Left ventricle myocardium superior (tissue), 1 donor: ENCODE results near the gene NEURL2. TPM values are rescaled to one million over a fixed set of nuclear protein-coding genes. Genes with fewer than 3 reads are reported as not detected.
"Not testable (repeated sequence)": the region's sequence is repeated elsewhere in the genome, so short reads cannot be mapped to it uniquely, and the experiment has no call there.

ENCODE experiments used
- ATAC-seq: fragments of 200-7000 bp; cut with Tn5 transposase; one replicate; pipeline ENCODE4 v1.9.1; 2020; ENCODE audit warnings: mild to moderate bottlenecking, moderate library complexity
- DNase-seq: peaks from one replicate; pipeline ENCODE4 v3.0.0-alpha.2; 2020
- intact Hi-C: fragments of 100-400 bp; cut with micrococcal nuclease; formaldehyde crosslinking; loops from one replicate; pipeline ENCODE4 v1.11.0; 2022
- long read RNA-seq: library from polyadenylated mRNA; unstranded; transcript quantifications from one replicate; pipeline ENCODE4 v2.0.0, GENCODE V29; 2021
- total RNA-seq: library from RNA; stranded (reverse); fragmentation: NEBNext Ultra II Directional; extraction: Animal tissue kit (Norgen Biotek cat#: 25700); gene quantifications from one replicate; pipeline ENCODE4 v1.2.1, GENCODE V29; 2021
- donor health status: DM: no; HTN: yes; CAD: no; lungs with severe emphysema.

Gene NEURL2, protein sequence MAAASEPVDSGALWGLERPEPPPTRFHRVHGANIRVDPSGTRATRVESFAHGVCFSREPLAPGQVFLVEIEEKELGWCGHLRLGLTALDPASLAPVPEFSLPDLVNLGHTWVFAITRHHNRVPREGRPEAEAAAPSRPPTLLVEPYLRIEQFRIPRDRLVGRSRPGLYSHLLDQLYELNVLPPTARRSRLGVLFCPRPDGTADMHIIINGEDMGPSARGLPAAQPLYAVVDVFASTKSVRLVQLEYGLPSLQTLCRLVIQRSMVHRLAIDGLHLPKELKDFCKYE
- total RNA-seq = 5.8 TPM
- long read RNA-seq, transcript NEURL2-201 (2 exons, 1,278 nt) = major isoform, 18 of 23 reads
- long read RNA-seq, partial matches to known transcripts = 0 of 23 reads
- long read RNA-seq, other reads (novel, unspliced or antisense) = 5 of 23 reads

DNA sequence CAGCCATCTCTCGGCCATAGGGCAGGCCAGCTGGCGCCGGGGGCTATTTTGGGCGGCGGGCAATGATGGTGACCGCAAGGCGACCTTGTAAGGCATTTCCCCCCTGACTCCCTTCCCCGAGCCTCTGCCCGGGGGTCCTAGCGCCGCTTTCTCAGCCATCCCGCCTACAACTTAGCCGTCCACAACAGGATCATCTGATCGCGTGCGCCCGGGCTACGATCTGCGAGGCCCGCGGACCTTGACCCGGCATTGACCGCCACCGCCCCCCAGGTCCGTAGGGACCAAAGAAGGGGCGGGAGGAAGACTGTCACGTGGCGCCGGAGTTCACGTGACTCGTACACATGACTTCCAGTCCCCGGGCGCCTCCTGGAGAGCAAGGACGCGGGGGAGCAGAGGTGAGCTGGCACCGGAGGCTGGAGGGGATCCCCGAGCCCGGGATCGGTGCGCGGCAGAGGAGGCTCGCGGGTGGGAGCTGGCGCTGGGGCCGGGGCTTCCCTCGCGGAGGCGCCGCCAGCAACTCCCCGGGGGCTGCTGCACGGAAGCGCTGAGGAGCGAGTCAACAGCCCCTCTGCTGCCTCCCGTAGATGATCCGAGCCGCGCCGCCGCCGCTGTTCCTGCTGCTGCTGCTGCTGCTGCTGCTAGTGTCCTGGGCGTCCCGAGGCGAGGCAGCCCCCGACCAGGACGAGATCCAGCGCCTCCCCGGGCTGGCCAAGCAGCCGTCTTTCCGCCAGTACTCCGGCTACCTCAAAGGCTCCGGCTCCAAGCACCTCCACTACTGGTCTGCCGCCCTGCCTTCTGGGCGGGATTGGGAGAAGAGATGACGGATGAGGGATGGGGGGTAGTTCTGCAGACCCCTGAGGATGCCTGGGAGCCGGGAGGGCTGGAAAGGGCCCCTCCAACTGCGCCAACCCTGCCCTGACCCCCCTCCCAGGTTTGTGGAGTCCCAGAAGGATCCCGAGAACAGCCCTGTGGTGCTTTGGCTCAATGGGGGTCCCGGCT, at the start of gene NEURL2, which contains the start of gene CTSA:
Gene NEURL2 (minus strand): TSS at position 224 of the 999 bp plus-strand sequence. CDS start 217 bp downstream, at position 7.
Gene CTSA (plus strand): TSS at position 351 of the 999 bp plus-strand sequence. CDS start 234 bp downstream, at position 585.
- intact Hi-C loops = no loop called here
- DNase-seq (peak; percentile 98), ATAC-seq (peak; percentile 88)

DNA sequence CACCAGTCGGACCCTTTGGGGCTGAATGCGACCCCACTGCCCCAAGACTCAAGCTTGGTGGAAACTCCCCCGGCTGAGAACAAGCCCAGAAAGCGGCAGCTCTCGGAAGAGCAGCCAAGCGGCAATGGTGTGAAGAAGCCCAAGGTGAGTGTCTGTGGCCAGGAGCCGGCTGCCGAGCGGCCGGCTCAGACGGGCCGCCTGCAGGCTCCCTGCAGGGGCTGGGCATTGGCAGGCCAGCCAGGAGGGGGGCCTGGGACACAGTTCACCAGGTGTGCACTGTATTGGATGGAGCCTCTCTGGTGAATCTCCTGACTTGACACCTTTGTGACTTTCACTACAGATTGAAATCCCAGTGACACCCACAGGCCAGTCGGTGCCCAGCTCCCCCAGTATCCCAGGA, 49.5 kb upstream of the NEURL2 start:
- no peak for ATAC-seq
- DNase-seq = peak; percentile 14
- intact Hi-C loops = no loop called here

DNA sequence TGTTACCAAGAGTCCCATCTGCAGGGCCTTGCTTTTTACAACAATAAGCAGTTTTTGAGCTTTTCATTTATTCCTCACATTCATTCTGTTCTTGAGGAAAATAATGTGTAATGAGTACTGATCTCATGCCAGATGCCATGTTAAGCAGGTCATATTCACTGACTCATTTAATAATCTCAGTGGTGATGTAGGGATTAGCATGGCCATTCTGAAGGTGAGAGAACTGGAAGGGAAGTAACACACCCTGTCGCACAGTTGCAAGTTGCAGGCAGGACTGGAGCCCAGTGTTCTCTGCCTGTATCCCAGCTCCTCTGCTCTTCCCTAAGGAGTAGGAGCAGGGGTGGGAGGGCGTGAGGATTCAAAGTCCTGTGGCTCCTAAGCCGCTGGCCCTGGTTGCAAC, 49.0 kb upstream of the NEURL2 start:
- intact Hi-C loops = no loop called here
- DNase-seq (no peak), ATAC-seq (no peak)

- ATAC-seq (no peak), DNase-seq (peak; percentile 20)
- intact Hi-C loops = no loop called here
These were observed 47.9 kb upstream of the NEURL2 start for GRCh38 chr20:45938727-45939438.

- DNase-seq (no peak), ATAC-seq (no peak)
- intact Hi-C loops = no loop called here
These were observed 46.8 kb upstream of the NEURL2 start for GRCh38 chr20:45937765-45938164.

GRCh38 chr20:45935416-45936046, 44.5 kb upstream of the NEURL2 start:
- ATAC-seq (peak; percentile 18), DNase-seq (no peak)
- intact Hi-C loops = no loop called here

DNA sequence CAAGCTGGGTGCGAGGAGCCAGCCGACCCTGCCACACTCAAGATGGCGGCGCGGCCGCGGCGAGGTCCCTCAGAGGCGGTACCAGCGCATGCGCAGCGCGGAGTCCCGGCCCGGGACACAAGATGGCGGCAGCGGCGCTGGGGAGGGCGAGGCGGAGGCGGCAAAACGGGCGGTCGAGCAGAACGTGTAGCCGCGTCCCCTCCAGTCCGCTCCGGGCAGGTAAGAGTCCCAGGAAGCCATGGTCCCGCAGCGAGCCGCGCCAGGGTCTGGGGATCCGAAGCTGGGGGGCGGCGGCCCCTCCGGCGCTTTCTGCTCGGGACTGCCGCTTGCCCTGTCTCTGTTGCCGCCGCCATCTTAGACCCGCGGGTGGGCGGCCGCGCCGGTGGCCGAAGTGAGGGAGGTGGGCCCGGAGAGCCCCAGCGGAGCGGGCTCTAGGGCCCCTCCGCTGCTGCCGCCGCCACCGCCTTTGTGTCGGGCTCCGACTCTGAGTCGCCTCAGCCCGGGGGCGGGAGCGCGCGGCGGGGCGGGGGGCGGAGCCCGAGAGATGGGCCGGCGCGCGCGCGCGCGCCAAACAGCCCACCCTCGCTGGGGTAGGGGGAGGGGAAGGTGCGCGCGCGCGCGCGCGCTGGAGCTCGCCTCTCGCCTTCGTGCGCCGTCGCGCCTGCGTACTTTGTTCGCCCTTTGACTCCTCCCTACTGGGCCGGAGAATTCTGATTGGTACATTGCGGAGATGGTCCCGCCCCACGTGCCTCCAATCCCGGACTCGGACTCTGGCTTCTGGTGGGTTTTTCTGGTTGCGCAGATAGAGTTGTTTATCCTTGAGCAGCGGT, 43.8 kb upstream of the NEURL2 start, which contains the start of gene PCIF1:
Gene PCIF1 (plus strand): TSS at position 98 of the 830 bp plus-strand sequence. CDS start 4,317 bp downstream, outside the sequence.
- ATAC-seq = peak; percentile 89
- DNase-seq = peak; percentile 99
- intact Hi-C loops = no loop called here

GRCh38 chr20:45934046-45934585, 43.1 kb upstream of the NEURL2 start:
- ATAC-seq = peak; percentile 47
- DNase-seq = peak; percentile 83
- intact Hi-C loops = no loop called here

GRCh38 chr20:45933266-45934045, 42.4 kb upstream of the NEURL2 start:
- DNase-seq = peak; percentile 77
- intact Hi-C loops = no loop called here
- peak; percentile 49 for ATAC-seq

GRCh38 chr20:45931680-45932079, 40.7 kb upstream of the NEURL2 start:
- ATAC-seq, intact Hi-C loops, DNase-seq: not testable (repeated sequence)

GRCh38 chr20:45927071-45927878, 36.3 kb upstream of the NEURL2 start:
- intact Hi-C loops = no loop called here
- no peak for ATAC-seq
- peak; percentile 24 for DNase-seq

GRCh38 chr20:45926731-45927070, 35.7 kb upstream of the NEURL2 start:
- DNase-seq = peak; percentile 18
- ATAC-seq = no peak
- intact Hi-C loops = no loop called here

DNA sequence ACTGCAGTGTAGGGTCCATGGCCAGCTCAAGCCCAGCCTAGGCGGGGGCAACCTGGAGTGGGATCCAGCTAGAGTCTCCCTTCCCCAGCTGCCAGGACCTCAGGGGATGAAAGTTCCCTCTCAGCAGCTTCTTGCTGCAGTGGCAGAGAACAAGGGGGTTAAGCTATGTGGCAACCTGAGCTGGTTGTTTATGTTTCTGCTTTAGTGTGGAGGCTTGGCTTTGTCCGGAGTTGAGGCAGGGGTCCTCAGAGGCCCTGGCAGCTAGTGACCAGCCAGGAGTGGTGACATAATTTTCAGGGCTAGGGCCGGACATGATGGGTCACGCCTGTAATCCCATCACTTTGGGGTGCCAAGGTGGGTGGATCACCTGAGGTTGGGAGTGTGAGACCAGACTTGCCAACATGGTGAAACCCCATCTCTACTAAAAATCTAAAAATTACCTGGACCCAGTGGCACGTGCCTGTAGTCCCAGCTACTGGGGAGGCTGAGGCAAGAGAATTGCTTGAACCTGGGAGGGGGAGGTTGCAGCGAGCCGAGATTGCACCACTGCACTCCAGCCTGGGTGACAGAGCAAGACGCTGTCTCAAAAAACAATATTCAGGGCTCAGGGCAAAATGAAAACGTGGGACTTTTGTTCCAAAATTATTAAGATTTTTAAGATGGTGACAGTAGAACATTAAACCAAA, 35.0 kb upstream of the NEURL2 start:
- no peak for ATAC-seq
- DNase-seq = peak; percentile 7
- intact Hi-C loops = no loop called here

- DNase-seq (peak; percentile 62), ATAC-seq (peak; percentile 52)
- intact Hi-C loops = no loop called here
These were observed 33.6 kb upstream of the NEURL2 start for GRCh38 chr20:45924391-45925261.
